Measurements from ENCODE around the gene LRSAM1.

LRSAM1 gene

DNA sequence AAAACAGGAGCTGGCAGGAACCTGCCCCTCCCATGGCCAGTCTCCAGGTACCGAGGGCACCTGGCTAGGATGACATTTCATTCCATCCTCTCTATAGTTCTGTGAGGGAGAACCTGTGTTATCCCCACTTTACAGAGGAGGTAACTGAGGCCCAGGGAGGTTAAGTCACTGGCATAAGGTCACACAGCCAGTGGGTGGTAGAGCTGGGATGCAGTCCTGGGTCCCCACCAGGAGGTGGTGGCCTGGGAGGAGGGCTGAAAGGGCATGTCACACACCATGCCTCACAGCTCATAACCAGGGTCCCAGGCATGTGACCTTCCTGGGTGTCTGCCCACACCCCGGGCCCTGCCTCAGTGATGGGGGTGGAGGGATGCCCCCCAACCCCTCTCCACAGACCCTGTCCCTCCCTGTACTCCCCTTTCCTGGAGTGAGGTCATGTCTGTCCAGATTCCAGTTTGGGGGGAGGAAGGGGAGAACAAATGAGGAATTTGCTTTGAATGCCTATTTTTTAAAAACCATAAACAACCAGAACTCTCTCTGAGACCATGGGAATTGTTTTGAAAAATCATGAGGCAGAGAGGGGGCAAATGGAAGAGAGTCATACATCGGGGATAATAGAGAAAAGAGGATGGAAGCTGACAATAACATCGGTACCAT is 83.1 kb downstream of the LRSAM1 start:
- DNase-seq (ENCODE audit: low read depth): no peak

- DNase-seq (ENCODE audit: low read depth): no peak
Observed at GRCh38 chr9:127534931-127535330, 83.6 kb downstream of the LRSAM1 start.

- DNase-seq (ENCODE audit: low read depth): no peak
Observed at GRCh38 chr9:127535396-127535795, 84.1 kb downstream of the LRSAM1 start.

- DNase-seq (ENCODE audit: low read depth): no peak
Observed at GRCh38 chr9:127535834-127536233, 84.5 kb downstream of the LRSAM1 start.

- no peak for DNase-seq (ENCODE audit: low read depth)
Observed at GRCh38 chr9:127536499-127536898, 85.2 kb downstream of the LRSAM1 start.

GRCh38 chr9:127537014-127537413 is 85.7 kb downstream of the LRSAM1 start:
- peak; percentile 54 for DNase-seq (ENCODE audit: low read depth)

DNA sequence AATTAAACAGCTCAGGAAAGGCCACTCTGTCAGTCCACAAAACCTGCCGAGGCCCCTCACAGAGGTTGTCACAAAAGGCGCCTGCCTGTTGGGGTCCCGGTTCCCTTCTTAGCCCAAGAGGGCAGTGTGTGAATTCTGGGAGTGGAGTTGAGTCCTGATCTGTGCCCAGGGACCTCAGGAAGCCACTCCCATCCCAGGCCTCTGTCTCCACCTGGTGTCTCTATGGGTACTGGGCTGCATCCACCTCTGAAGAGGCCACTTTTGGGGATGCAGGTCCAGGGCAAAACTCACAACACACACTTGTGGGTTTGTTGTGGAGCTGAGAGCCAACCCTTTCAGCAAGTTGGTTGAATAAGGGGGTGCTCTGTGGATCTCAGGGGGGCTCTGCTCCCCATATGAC is 86.5 kb downstream of the LRSAM1 start:
- DNase-seq (ENCODE audit: low read depth): no peak

DNA sequence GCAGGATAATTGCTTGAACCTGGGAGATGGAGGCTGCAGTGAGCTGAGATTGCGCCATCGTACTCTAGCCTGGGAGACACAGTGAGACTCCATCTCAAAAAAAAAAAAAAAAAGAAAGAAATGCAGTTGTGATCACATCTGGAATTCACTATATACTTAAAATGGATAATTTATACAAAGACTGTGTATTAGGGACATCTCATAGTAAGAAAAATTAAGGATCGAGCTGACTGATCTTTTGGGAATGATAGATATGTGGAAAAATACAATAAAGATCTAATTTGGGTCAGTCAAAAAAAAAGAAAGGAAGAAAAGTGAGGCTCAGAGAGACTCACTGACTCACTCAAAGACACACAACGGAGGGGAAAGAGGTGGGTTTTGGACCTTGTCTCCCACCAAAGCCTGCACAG is 87.5 kb downstream of the LRSAM1 start:
- DNase-seq (ENCODE audit: low read depth): peak; percentile 51

DNA sequence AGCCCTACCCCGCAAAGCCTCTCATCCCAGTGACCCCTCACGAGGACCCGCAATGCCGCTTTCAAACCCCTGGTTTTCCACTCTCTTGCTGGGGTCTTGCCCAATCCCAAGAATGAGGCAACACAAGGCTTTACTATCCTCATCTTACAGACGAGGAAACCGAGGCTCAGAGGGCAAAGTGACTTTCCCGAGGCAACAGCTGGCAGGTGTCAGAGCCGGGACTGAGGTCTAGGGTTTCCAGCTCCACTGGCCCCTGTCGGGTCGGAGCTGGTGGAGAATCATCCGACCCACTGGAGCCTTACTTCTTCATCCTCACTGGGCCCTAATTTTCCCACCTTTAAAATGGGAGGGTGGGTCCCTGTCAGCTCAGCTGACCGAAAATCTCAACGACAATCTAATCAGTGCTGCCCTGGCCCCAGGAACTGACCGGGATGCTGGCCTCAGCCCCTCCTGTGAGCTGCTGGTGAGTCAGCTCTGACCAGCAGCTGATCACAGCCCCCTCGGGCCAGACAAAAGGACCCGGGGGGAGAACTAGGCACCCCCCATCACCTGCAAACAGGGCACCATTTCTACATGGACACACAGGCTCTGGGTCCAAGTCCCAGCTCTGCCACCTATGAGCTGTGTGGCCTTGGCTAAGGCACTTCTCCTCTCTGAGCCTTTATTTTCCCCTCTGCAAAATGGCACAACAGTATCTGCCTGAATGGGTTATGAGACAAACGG is 88.1 kb downstream of the LRSAM1 start:
- peak; percentile 51 for DNase-seq (ENCODE audit: low read depth)

- peak; percentile 51 for DNase-seq (ENCODE audit: low read depth)
Observed at GRCh38 chr9:127539982-127540663, 88.8 kb downstream of the LRSAM1 start.

GRCh38 chr9:127540664-127541041 is 89.3 kb downstream of the LRSAM1 start:
- no peak for DNase-seq (ENCODE audit: low read depth)

DNA sequence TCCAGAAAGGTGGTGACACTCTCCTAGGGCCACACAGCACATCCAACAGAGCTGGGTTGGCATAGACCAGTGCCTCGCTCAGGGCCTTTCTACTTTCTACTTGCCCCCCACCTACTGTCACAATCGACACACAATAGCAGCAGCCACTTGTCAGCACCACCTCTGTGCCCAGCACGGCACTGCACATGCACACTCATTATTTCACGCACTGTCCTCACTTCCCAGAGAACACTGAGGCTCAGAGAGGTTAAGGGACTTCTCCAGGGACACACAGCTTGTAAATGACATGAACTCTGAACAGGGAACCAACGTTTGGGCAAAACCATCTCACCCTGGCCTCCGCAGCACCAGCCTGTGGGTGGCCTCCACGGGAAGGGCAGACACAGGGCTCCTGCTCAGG is 89.9 kb downstream of the LRSAM1 start:
- DNase-seq (ENCODE audit: low read depth): no peak

GRCh38 chr9:127541865-127542264 is 90.6 kb downstream of the LRSAM1 start:
- DNase-seq (ENCODE audit: low read depth): peak; percentile 50

GRCh38 chr9:127543221-127543620 is 91.9 kb downstream of the LRSAM1 start:
- DNase-seq (ENCODE audit: low read depth): no peak

DNA sequence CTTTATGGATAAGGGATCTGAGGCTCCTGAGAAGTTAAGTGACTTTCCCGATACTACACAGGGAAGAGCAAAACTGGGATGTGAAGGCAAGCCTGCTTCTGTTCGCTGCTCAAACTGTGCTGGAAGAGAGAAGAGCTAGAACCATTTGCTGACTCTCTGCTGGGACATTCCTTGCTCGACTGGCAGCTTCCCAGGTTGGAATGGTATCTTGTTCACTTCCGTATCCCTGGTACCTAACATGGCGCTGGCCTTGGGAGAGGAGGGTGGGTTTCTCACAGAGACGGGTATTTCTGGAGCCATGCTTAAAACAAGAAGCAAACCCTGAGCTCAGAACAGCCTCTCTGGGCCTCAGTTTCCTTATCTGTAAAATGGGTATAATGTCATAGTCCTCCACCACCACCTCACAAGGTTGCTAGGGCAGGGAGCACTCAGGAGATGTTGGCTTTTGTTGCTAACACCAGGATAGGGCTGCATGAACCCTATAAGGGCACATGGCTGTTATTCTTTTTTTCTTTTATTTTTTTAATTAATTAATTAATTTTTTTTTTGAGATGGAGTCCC is 92.7 kb downstream of the LRSAM1 start:
- no peak for DNase-seq (ENCODE audit: low read depth)

GRCh38 chr9:127545196-127546124 is 94.2 kb downstream of the LRSAM1 start:
- DNase-seq (ENCODE audit: low read depth): peak; percentile 76

DNA sequence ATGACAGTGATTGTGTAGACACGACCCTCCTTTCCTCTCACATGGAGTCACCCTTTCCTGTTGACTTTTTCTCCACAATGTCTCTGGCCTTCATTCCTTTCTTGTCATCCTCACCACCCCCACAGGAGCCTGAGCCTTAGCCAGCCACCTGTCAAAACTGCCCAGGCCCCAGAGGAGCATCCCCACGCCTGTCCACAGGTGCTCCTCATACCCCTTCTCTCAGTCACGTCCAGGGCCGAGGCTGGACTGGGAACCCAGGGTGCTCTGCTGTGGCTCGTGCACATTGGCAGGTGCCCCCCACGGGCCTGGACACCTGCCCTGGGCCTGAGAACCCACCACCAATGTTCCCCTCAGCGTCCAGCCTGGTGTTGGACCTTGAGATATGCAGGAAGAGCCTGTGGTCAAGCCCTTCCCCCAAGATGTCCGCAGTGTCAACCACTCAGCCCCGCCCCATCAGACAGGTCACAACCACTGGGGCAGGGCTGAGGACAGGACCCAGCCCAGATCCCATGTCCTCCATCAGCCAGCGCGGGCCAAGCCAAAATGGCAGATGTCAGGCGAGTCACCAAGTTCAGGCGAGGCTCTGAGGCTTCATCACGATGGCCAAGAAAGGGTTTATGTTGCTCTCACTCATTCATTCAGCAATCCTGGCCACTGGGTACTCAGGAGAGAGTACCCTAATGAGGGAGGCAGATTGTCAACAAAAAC is 95.0 kb downstream of the LRSAM1 start:
- no peak for DNase-seq (ENCODE audit: low read depth)

DNA sequence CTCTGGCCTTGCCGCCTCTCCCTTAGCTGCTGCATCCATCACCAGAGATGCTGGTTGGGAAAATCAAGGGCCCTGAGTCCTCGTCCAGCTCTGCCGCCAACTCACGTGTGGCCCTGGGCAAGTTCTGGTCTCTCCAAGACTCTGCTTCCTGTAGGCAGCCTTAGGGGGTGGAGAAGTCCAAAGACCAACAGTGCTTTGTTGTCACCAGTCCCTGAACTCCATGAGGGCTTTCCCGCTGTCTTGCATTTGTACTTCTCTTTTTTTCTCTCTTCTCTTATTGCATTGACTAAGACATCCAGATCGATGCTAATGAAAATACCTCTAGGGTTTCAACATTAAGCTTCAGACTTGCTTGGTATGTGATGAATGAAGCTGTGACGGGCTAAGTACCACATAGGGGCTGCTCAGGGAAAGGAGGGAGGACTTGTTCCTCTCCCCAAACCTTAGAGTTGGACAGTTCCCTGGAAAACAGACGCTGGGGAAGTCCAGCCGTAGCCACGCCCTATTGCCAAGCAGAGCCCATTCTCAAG is 97.1 kb downstream of the LRSAM1 start:
- DNase-seq (ENCODE audit: low read depth): no peak

DNA sequence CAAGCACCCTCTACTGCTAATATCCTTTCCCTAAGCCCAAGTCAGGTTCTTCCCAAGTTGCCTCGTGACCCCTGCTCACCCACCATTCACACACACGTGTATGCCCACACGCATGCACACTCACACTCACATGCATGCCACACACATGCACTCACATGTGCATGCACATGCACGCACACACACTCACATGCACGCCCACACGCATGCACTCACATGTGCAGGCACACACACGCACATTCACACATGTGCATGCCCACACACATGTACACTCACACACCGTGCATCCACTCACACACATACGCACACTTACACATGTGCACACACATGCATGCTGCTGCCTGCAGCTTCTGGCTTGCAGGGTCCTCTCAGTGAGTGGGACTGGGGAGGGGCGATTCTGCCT is 97.9 kb downstream of the LRSAM1 start:
- DNase-seq (ENCODE audit: low read depth): no peak

DNA sequence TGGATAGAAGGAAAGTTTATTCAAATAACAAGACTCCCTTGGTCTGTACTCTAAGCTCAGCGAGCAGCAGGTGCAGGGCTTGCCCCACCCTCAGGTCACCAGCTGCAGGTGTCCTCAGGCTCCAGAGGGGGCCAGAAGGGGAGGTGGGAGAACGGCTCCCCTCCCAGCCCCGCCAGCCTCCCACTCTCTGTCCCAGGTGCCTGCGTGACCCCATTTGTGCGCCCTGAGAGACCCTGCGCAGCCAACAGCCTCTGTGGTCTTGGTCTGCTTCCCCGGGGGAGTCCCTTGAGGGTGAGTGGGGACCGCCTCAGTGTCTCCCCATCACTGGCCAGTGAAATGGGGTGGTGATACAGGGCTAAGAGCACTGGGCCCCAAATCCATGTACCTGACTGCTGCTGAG is 98.4 kb downstream of the LRSAM1 start:
- no peak for DNase-seq (ENCODE audit: low read depth)

- no peak for DNase-seq (ENCODE audit: low read depth)
Observed at GRCh38 chr9:127550282-127550681, 99.0 kb downstream of the LRSAM1 start.
